GM19043 (cell line): ENCODE results near the gene ADSS2.

Experiments
- ATAC-seq: cut with Tn5 transposase; IDR thresholded peaks from one replicate; pipeline ENCODE4 v1.9.1; 2021; ENCODE audit warnings: low read depth; ENCODE audit not compliant: unreplicated experiment

Gene ADSS2

DNA sequence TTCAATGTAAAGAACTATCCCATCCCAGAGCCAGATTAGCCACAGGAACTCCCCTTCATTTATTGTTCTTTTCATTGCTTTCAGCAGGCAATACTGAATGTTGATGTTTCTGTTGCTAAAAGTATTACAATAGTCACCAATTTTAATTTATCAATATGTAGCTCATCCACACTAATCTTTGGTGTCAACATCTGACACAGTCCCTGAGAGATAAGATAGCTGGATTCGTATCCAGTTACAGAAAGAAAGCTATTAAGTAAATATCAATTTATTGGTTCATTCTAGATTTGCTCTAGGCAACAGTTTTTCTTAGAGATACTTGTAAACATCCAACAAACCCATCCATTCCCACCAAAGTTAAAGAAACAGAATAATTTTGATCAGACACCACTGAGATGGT lies 4.7 kb downstream of the ADSS2 start:
- no peak for ATAC-seq

DNA sequence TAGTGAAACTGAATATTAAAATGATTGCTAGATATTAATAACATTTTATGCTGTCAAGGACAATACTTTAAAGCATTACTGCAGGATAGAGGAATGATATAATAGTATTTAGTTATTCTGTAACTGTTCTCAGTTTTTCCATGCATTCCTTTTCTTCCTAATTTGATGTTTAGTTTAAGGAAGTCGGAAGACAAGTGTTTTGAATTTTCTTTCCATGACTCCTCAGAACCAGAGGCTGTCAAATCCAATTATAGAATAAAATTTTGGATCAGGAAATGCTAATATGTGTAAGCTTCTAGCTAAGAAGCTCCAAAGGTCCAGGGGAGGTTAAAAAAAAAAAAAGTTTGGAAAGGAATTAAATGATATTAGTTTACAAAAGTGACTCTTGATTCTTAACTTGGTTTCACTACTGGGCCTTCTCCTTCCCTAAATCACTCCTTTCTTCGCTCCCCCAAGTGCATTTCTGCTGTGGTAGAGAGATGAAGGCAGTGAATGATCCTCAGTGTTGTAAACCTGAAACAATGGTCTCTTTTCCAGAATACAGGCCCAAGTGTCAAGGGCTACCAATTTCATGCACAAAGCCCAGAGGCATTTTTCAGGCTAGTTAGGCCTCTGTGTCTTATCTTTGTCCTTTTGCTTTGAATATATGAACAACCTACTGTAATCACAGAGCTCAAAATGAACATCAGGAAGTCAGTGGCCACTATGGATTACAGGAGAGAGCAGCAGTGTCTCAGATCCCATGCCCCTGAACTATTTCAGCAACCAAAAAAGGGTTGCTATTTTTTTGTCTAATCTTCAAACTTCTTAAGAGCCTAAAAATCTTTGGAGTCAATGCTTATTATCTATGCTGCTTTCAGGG lies 6.2 kb downstream of the ADSS2 start:
- no peak for ATAC-seq

DNA sequence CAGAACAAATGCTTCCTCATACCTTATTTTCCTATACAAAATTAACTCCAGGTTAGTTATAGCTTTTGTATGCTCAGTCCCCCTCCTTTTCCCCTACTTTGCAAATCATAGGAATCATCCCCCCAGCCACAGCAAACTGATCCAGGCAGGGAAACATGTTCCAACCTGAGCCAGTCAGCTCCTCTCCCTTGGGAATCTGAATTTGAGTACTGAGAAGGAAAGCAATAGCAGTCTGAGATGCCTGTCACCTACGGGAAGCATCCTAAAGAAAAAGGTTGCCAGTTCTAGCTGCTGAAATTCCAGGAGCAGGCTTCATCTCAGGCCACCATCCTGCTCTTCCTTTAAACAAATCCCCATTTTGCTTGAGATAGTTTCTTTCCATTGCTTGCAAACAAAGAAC lies 6.9 kb downstream of the ADSS2 start:
- no peak for ATAC-seq

- no peak for ATAC-seq
These were observed 8.9 kb downstream of the ADSS2 start for GRCh38 chr1:244442850-244443249.

GRCh38 chr1:244439391-244440032 lies 12.2 kb downstream of the ADSS2 start:
- no peak for ATAC-seq

- ATAC-seq = no peak
These were observed 14.6 kb downstream of the ADSS2 start for GRCh38 chr1:244437086-244437468.

DNA sequence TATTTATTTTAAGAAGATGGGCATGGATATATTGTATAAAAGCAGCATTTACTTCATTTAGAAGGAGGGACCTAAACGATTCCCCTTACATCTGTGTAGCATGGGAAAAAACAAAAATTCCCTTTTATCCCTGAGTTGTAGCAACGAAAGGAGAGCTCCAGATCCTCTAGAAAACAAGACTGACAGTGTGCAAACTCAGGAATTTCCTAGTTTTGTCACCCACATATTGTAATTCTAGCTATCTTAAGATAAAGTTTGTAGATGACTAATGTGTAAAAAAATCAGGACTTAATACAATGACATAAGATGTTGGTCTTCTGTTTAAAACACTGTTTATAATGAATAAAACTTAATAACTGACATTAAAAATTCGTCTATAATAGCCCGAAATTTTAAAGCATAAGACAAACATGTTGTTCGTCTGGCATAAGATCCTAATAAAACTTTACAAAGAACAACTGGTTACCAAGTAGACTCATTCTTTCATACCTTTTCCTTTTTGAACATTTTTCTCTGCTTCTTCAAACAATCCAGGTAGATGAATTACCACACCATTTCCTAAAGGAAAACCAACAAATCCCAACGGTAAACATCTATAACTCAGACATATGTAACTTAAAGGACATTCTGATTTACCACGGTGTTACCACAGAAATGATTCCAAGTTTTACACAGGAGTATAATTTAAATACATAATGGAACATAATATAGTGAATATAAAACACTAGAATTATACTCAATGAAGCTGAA lies 15.2 kb downstream of the ADSS2 start:
- ATAC-seq = no peak

DNA sequence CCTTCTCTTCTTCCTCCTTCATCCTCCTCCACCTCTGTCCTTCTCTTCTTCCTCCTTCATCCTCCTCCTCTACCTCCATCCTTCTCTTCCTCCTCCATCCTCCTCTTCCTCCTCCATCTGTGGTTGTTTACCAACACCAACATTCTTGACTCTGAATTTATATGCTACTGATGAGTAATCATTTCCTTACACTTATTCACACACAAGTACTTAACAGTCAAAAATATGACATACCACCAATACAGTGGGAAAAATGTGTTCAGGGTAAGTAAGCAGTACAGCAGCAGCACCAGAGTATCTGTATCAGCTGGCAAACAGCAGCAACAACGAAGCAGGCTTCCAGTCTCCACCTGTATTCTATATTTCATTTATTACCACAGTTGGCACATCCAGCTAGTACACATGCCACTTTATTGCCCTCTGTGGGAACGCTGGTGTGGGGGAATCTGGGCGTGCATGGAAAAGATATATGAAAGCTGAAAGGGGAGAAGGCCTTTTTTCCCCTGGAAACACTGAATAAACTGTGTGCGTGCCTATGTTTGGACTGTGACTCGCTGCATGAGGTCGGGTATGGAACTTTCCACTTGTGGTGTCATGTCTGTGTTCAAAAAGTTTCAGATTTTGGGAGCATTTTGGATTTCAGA lies 16.0 kb downstream of the ADSS2 start:
- ATAC-seq = no peak

GRCh38 chr1:244431166-244431565 lies 20.5 kb downstream of the ADSS2 start:
- ATAC-seq = no peak

DNA sequence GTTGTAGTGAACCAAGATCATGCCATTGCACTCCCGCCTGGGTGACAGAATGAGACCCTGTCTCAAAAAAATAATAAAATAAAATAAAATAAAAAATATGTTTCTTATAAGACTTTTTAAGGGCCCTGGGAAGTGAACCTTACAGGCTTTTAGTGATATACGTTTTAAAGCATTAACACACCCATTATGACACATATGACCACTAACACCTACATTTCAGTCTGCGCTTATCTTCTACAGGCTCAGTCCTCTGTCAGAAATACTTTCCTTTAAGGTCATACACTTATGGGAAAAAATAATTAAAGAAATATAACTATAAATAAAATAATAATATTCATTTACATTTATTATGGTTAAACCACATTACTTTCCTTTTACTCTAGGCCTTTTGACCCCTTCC lies 21.9 kb downstream of the ADSS2 start:
- ATAC-seq = no peak

DNA sequence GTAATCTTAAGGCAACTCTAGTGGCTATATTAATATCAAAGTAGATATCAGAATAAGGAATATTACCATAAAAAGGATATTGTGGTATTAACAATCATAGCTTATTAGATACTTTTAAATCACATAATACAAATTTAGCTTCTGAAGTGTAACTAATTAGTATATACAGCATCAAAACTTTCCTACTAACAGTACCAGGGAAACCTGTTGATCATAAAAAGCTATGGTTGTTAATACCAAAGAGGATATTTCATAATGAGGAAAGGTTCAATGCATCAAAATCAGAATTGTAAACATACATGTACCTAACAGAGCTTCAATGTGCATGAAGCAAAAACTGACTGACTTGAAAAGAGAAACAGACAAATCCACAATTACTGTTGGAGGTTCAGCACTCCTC lies 24.1 kb downstream of the ADSS2 start:
- no peak for ATAC-seq

DNA sequence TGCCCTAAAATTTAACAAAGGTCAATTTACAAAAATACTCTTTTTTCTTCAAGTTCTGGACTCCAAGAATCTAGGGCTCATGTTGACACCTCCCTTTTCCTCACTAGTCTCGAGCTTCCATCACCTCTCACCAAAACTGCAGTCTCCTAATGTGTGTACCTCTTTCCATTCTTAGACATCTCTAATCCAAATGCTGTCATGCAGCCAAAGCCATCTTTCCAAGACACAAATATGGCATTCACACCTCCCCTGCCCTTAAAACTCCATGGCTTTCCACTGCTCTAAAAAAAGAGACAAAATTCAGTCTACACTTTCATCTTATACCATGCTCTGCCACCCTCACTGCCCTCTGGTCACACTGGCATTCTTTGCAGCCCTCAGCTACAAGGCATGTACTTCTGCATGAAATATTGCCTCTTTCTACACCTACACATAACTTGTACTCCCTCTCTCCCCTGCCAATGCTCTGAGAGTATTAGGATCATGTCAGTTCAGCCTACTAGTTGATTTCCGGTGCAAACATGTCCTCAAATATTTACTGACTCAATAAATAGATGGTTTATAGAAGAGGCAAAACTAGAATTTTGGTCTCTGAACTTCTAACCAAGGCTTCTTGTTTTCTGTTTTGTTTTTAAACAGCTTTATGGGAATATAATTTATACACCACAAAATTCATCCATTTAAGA lies 26.9 kb downstream of the ADSS2 start:
- ATAC-seq = no peak

DNA sequence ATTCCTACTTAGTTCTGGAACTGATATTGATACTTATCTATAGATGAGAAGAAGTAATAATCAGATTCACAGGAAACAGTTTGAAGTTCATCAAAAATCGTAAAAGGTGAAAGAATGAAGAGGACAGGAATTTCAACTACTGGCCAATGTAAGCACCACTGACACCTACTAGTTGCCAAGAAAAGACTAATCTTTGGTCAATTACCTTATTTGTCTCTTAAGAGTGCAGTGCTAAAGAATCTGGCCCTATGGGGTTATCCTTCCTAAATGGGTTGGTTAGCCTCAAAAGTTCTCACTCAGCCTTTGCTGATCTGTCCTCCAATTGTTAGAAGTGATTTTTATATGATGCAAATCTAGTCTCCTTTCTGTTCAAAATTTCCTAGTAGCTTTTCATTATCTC lies 29.5 kb downstream of the ADSS2 start:
- no peak for ATAC-seq

DNA sequence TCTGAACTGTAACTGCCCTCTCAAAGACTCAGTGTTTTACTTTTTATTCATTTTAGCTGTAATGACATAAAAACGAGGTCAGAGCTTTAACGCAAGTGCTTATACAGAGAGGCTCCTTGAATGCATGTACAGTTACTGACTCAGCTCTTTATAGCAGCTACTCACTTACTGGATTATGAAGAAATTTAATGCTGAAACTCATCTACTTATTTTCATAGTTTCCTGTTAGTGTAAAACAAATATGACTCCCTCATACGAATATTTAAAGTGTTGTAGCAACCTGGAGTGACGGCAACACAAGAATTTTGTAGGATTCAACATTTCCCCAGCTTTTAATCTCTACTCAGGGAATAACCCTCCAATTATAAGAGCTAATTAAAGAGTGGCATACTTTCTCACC lies 32.7 kb downstream of the ADSS2 start:
- no peak for ATAC-seq

DNA sequence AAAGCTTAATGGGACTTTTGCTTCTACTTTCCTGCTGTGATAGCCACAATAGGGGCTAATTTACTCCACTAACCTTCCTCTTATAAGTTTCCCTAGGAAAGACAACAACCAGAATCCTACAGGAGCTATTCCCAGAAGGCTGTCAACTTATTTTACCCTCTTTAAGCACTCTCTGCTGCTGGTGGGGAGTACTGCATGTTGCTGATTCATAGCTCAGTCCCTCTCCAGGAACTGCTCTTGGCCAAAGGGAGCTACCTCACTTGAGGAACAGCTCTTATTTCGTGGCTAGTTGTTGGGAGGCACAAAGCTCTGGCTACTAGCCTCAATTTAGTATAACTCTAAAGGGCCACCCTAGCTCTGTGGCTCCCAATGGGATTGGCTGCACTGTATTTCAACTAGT lies 37.2 kb downstream of the ADSS2 start:
- ATAC-seq = no peak

GRCh38 chr1:244413736-244414135 lies 38.0 kb downstream of the ADSS2 start:
- ATAC-seq = no peak

DNA sequence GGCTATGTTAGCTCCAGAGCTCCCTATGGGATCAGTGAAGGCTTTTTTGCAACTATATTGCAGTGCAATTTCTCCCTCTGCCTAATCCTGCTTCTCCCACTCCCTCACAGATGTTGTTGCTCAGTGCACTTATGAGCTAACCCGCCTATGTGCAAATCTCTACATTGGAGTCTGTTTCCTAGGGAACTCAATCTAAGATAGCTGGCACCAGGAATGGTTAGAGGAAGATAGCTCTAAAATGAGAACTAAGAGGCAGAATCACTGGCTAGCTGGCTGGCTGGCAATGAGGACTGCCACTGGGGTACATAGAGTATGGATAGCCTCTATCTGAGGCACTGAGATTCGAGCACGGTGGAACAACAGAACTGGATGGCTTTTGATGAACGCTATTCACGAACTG lies 39.5 kb downstream of the ADSS2 start:
- no peak for ATAC-seq

DNA sequence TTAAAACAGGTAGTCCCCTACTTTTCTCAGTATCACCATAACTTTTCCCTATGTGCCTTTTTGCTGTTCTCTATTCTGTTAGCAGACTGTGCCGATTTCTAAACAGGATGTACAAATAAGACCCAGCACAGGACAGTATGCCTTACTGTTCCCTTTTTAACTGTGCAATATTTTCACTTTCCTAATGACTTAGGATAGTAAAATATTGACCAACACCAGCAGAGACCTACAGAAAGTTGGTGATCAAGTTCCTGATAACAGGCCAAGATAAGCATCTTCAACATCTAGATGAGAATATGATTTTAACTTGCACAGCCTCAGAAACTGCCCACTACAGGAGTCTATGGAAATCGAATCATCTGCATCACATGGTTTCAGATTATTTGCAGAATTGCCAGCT lies 42.0 kb downstream of the ADSS2 start:
- peak; percentile 87 for ATAC-seq

DNA sequence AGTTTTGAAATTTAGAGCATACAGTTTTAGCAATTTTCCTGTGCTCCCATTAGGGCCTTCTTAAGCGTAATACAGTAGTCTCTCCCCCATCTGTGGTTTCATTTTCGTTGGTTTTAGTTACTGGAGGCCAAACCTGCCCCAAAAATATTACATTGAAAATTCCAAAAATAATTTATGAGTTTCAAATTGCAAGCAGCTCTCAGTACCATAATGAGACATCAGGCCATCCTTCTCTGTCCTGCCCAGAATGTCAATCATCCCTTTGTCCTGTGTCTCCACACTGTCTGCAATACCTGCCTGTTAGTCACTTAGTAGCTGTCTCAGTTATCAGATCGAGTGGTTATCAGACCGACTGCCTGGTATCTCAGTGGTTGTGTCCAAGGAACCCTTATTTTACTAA lies 45.4 kb downstream of the ADSS2 start:
- peak; percentile 67 for ATAC-seq

DNA sequence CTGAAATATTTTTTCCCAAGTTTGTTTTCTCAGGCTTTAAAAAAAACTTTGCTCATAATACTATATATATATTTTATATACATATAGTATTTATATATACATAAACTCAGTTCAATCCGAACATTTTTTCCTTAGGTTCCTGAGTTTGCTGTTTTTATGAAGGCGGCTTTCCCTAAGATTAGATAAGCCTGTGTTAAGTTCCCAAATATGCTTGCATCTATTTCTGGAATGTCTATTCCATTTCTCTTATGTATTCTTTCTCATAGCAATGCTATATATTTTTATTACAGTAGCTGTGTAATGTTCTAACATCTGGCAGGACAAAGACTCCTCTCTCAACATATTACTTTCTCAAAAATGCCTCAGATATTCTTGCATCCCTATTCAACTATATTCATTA lies 45.9 kb downstream of the ADSS2 start:
- no peak for ATAC-seq

DNA sequence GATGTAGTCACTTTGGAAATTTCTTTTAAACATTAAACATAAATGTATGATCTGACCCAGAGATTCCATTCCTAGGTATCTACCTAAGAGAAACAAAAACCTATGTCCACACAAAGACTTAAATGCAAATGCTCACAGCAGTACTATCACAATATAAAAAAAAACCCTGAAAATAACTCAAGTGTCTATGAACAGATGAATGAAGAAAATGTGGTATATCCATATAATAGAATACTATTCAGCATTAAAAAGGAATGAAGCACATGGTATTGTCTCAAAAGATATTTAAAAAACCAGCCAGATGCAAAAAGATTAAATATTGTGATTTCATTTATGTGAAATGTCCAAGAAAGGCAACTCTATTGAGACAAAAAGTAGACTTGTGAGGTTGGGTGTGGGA lies 48.3 kb downstream of the ADSS2 start:
- no peak for ATAC-seq
